GM12878 (cell line): Measurements from ENCODE around the gene AURKAIP1. TPM values are rescaled to one million over a fixed set of nuclear protein-coding genes. Genes with fewer than 3 reads are reported as not detected.

Experiments
- ATAC-seq: fragments of 200-7000 bp; cut with Tn5 transposase; 3 replicates; pipeline ENCODE4 v1.9.1; 2020; ENCODE audit warnings: mild to moderate bottlenecking, moderate library complexity
- BruUV-seq: library from RNA; stranded (reverse); fragments of 400-500 nt; replicated peaks from 2 replicates; lab custom pipeline; 2021; lab: Mats Ljungman, UMichigan
- CTCF ChIA-PET: fragments of 300-600 bp; sonication (Branson Sonifier 250); formaldehyde crosslinking; extraction: SDS; loops from one replicate; lab custom pipeline; 2021; ENCODE audit warnings: inconsistent platforms; lab: Yijun Ruan, JAX
- POLR2A ChIA-PET: fragments of 350-600 bp; formaldehyde crosslinking; extraction: SDS; loops from one replicate; lab custom pipeline; 2021; ENCODE audit warnings: inconsistent platforms; lab: Charles Lee
- RAD21 ChIA-PET: fragments of 300-600 bp; sonication (Branson Sonifier 250); formaldehyde crosslinking; loops from one replicate; lab custom pipeline; 2023; ENCODE audit warnings: antibody characterized with exemption; ENCODE audit not compliant: unreplicated experiment; lab: Charles Lee
- SMC1A ChIA-PET: fragments of 300-600 bp; sonication (Branson Sonifier 250); formaldehyde crosslinking; loops from one replicate; lab custom pipeline; 2023; ENCODE audit not compliant: unreplicated experiment, uncharacterized antibody; lab: Charles Lee
- DNase-seq: peaks from one replicate; pipeline ENCODE4 v3.0.0-alpha.2; 2011; ENCODE audit warnings: low read depth, low spot score
- FAIRE-seq: peaks from 3 replicates; lab custom pipeline; 2011; peaks lifted over from hg19 to GRCh38; lab: Jason Lieb, UNC
- H2AFZ ChIP-seq: 2 replicates; pipeline ENCODE4 v1.6.0; 2011; ENCODE audit warnings: low read depth, low read length, control low read depth; ENCODE audit not compliant: control insufficient read depth
- H3K27ac ChIP-seq: 2 replicates; pipeline ENCODE4 v1.5.1; 2011; ENCODE audit warnings: control low read depth; ENCODE audit not compliant: control insufficient read depth, insufficient read depth
- H3K27me3 ChIP-seq, 2 experiments: replicated peaks in 1 of 2; 2 replicates each; pipeline versions ENCODE4 v1.6.0 to v1.6.1; 2011; ENCODE audit warnings: low read length in 1 of 2; ENCODE audit not compliant: control insufficient read depth in 2 of 2, insufficient read depth in 2 of 2
- H3K36me3 ChIP-seq, 2 experiments: 2 replicates each; pipeline ENCODE4 v1.5.1; 2011; ENCODE audit warnings: low read length in 1 of 2; ENCODE audit not compliant: control insufficient read depth in 2 of 2, insufficient read depth in 2 of 2
- H3K4me1 ChIP-seq: 2 replicates; pipeline ENCODE4 v1.6.1; 2011; ENCODE audit warnings: mild to moderate bottlenecking, low read length, moderate library complexity, mixed read lengths; ENCODE audit not compliant: control insufficient read depth, insufficient read depth
- H3K4me2 ChIP-seq: 2 replicates; pipeline ENCODE4 v1.6.0; 2011; ENCODE audit warnings: control low read depth; ENCODE audit not compliant: control insufficient read depth, insufficient read depth
- H3K4me3 ChIP-seq: fragments of 200-600 bp; sonication (generic); 2 replicates; pipeline ENCODE4 v1.5.1; 2016
- H3K79me2 ChIP-seq: 2 replicates; pipeline ENCODE4 v1.6.0; 2011; ENCODE audit warnings: low read length; ENCODE audit not compliant: control insufficient read depth, insufficient read depth
- H3K9ac ChIP-seq: 2 replicates; pipeline ENCODE4 v1.8.0; 2011; ENCODE audit warnings: low read length, control low read depth, mixed read lengths; ENCODE audit not compliant: control insufficient read depth, insufficient read depth
- H3K9me3 ChIP-seq: replicated peaks from 3 replicates; pipeline ENCODE4 v1.5.1; 2011; ENCODE audit warnings: mild to moderate bottlenecking, low read length; ENCODE audit not compliant: control insufficient read depth, insufficient read depth
- H4K20me1 ChIP-seq: 2 replicates; pipeline ENCODE4 v1.6.0; 2011; ENCODE audit not compliant: control insufficient read depth, insufficient read depth
- ASH2L ChIP-seq: fragments of 300-600, 200-600 bp; sonication (generic); IDR thresholded peaks from 2 replicates; pipeline ENCODE4 v1.6.1; 2017; ENCODE audit warnings: low read depth, mild to moderate bottlenecking, borderline replicate concordance
- IKZF2 ChIP-seq, 2 experiments: fragments of 450-650 bp; IDR thresholded peaks; 2 replicates each; pipeline ENCODE4 v1.6.1; 2017; ENCODE audit warnings: mild to moderate bottlenecking in 2 of 2, moderate library complexity in 2 of 2
- MTA2 ChIP-seq: fragments of 450-650 bp; IDR thresholded peaks from 2 replicates; pipeline ENCODE4 v1.6.1; 2016; ENCODE audit warnings: low read depth, mild to moderate bottlenecking, moderate library complexity
- PAX5 ChIP-seq: IDR thresholded peaks from 2 replicates; pipeline ENCODE4 v1.6.1; 2011; ENCODE audit warnings: low read depth, low read length, borderline replicate concordance
- PML ChIP-seq: IDR thresholded peaks from 2 replicates; pipeline ENCODE4 v1.6.1; 2012; ENCODE audit warnings: low read length, inconsistent platforms
- POLR2AphosphoS5 ChIP-seq: IDR thresholded peaks from 2 replicates; pipeline ENCODE4 v1.6.1; 2011; ENCODE audit warnings: mild to moderate bottlenecking, low read length, inconsistent platforms
- PRDM15 ChIP-seq: fragments of 450-650 bp; formaldehyde crosslinking; IDR thresholded peaks from 2 replicates; pipeline ENCODE4 v1.4.0; 2020; ENCODE audit warnings: mild to moderate bottlenecking, moderate library complexity
- ZNF384 ChIP-seq: IDR thresholded peaks from 2 replicates; pipeline ENCODE4 v1.6.1; 2012; ENCODE audit warnings: low read depth, mild to moderate bottlenecking, low read length, improper control_type of control experiment, borderline replicate concordance
- ZZZ3 ChIP-seq: IDR thresholded peaks from 2 replicates; pipeline ENCODE4 v1.6.1; 2011; ENCODE audit warnings: low read depth; ENCODE audit not compliant: control insufficient read depth, insufficient read length
- WGBS: methylation state at CpG from one replicate; pipeline ENCODE4 v1.1.6; 2016; ENCODE audit warnings: low lambda C conversion rate; ENCODE audit not compliant: insufficient replicate concordance, insufficient coverage; ENCODE audit errors: missing lambda C conversion rate; 5-methylcytosine and 5-hydroxymethylcytosine counted together
- in situ Hi-C: fragments of 300-500 bp; cut with MboI; formaldehyde crosslinking; loops from 9 replicates; pipeline ENCODE4 v1.14.3; 2018; ENCODE audit warnings: mixed read lengths
- intact Hi-C: fragments of 100-400 bp; cut with micrococcal nuclease; formaldehyde crosslinking; loops from one replicate; pipeline ENCODE4 v1.14.2; 2022; ENCODE audit not compliant: unreplicated experiment
- polyA plus RNA-seq, 11 experiments: library from polyadenylated mRNA; depleted of rRNA in 4 of 11; unstranded in 6 of 11; stranded (reverse) in 5 of 11; fragments of >200 nt; fragmentation: Nextera tagmentation in 4 of 11; fragmentation: Illumina TruSeq in 1 of 11; extraction: Ambion mirVana in 4 of 11; extraction: Trizol in 1 of 11; gene quantifications; 1 replicate in 1 of 11; 2 replicates in 10 of 11; pipeline versions ENCODE4 v1.2.1 to v1.2.3, GENCODE V29; 2011 to 2016; ENCODE audit warnings: inconsistent platforms in 2 of 11, missing spikeins in 2 of 11, low read depth in 1 of 11
- total RNA-seq, 4 experiments: library from RNA; depleted of rRNA in 3 of 4; stranded (reverse); fragments of >200 nt in 3 of 4; fragmentation: Illumina TruSeq in 1 of 4; extraction: Trizol in 1 of 4; gene quantifications; 2 replicates each; pipeline versions ENCODE4 v1.2.1 to v1.2.3, GENCODE V29; 2013 to 2021
- TF ChIP-seq, protein P1 (sequence below): IDR thresholded peaks from 2 replicates; pipeline ENCODE4 v1.6.1; 2011; ENCODE audit warnings: low read depth, low read length, improper control_type of control experiment, borderline replicate concordance

Gene AURKAIP1
- total and polyA plus RNA-seq, 10 of the 15 experiments (the other 5 are each of a cell fraction or from before 2014, with no cell fraction given): 6.5 to 366 (median 120) TPM

DNA sequence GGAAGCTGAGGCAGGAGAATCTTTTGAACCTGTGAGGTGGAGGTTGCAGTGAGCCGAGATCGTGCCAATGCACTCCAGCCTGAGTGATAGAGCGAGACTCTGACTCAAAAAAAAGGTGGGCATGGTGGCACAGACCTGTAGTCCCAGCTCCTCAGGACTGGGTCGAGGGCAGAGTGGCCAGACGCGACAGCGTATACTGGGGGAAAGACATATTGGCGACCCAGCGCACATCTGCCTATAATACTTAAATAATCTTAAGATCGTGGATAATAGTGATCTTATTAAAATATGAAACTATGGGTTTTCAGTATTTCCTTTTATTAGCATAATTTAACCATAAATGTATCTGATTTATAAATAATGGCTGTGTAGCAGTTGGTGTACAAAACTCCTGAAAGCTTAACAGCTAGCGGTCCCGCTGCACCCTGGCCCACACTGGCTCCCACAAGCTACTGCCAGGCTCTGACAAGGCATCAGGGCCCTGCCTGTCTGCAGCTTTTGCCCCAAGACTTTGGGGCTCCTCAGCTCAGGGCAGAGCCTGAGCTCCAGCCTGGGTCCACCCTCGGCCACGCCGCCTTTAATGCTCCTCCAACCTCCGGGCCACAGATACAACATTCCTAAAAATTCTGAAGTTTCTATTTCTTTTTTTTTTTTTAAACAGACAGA, 2.7 kb upstream of the AURKAIP1 start:
- peaks cover 12% of the 10 kb centered on the region for H3K4me1 ChIP-seq
- H4K20me1 ChIP-seq: no peaks in the 10 kb centered on the region
- no peak for FAIRE-seq
- POLR2A ChIA-PET: interaction anchor here (1.9 kb wide), 1 partner anchor 11 kb away, joined by 8 read pairs; no protein-coding TSS in a partner anchor
- no peak overlapping the region for H2AFZ ChIP-seq
- TF ChIP-seq PRDM15 (CRISPR knock-in tag) (no peak), MTA2 (no peak), ZZZ3 (no peak), ZNF384 (no peak), IKZF2 (IDR thresholded peaks at IDR 0.05) (no peak), POLR2AphosphoS5 (no peak), PAX5 (no peak), ASH2L (no peak), PML (no peak)
- TF ChIP-seq, protein P1, sequence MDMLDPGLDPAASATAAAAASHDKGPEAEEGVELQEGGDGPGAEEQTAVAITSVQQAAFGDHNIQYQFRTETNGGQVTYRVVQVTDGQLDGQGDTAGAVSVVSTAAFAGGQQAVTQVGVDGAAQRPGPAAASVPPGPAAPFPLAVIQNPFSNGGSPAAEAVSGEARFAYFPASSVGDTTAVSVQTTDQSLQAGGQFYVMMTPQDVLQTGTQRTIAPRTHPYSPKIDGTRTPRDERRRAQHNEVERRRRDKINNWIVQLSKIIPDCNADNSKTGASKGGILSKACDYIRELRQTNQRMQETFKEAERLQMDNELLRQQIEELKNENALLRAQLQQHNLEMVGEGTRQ: no peak
- CTCF ChIA-PET: interaction anchor here (0.6 to 1.0 kb wide), 5 partner anchors 10 to 63 kb away, joined by 3 read pairs; no protein-coding TSS in a partner anchor
- BruUV-seq: no TSS peak
- H3K4me2 ChIP-seq: no peak overlapping the region
- in situ Hi-C loops (no loop called here), intact Hi-C loops (loop anchor here (10.0 kb wide), 1 partner anchor 127 kb away; no protein-coding TSS in a partner anchor)
- H3K79me2 ChIP-seq: peaks cover 26% of the 10 kb centered on the region
- H3K9ac ChIP-seq: no peak overlapping the region
- SMC1A ChIA-PET: no interaction called here
- DNase-seq: no peak
- no peak overlapping the region for H3K27ac ChIP-seq
- no peak for ATAC-seq
- no peaks in the 10 kb centered on the region for H3K27me3 ChIP-seq
- H3K9me3 ChIP-seq: no peaks in the 10 kb centered on the region
- RAD21 ChIA-PET: interaction anchor here (0.6 kb wide), 1 partner anchor 527 kb away, joined by 3 read pairs; no protein-coding TSS in a partner anchor
- peaks cover 3 to 11% of the 10 kb centered on the region in 2 experiments; a peak in 3 of 4 replicates for H3K36me3 ChIP-seq
- H3K4me3 ChIP-seq: no peak overlapping the region
- WGBS: 97% methylated on average over 16 of the region's 16 CpGs
